Measurements from ENCODE around the gene PRRC1.

- TF ChIP-seq, protein P1, sequence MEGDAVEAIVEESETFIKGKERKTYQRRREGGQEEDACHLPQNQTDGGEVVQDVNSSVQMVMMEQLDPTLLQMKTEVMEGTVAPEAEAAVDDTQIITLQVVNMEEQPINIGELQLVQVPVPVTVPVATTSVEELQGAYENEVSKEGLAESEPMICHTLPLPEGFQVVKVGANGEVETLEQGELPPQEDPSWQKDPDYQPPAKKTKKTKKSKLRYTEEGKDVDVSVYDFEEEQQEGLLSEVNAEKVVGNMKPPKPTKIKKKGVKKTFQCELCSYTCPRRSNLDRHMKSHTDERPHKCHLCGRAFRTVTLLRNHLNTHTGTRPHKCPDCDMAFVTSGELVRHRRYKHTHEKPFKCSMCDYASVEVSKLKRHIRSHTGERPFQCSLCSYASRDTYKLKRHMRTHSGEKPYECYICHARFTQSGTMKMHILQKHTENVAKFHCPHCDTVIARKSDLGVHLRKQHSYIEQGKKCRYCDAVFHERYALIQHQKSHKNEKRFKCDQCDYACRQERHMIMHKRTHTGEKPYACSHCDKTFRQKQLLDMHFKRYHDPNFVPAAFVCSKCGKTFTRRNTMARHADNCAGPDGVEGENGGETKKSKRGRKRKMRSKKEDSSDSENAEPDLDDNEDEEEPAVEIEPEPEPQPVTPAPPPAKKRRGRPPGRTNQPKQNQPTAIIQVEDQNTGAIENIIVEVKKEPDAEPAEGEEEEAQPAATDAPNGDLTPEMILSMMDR (IDR thresholded peaks at IDR 0.05; ENCODE audit: poor library complexity), result no peak
- no peak for TF ChIP-seq EZH2 (IDR thresholded peaks at IDR 0.05; ENCODE audit: borderline replicate concordance)
These were observed 65.4 kb downstream of the PRRC1 start for GRCh38 chr5:127582773-127583370.

All from hepatocyte (in vitro differentiated cells).